Mesenchymal stem cell (in vitro differentiated cells and primary cell): ENCODE results near the gene ZNF554.

Experiments used
- DNase-seq: peaks from one replicate; pipeline ENCODE4 v3.0.0-alpha.2; 2013
- H2AFZ ChIP-seq: one replicate; pipeline ENCODE4 v1.6.1; 2013; ENCODE audit warnings: low read depth, mild to moderate bottlenecking, control low read depth, inconsistent platforms, low read length, moderate library complexity
- H2AK5ac ChIP-seq: 2 replicates; pipeline ENCODE4 v1.6.1; 2013; ENCODE audit warnings: low read length, moderate library complexity, mild to moderate bottlenecking, inconsistent platforms; ENCODE audit not compliant: severe bottlenecking
- H2BK120ac ChIP-seq: one replicate; pipeline ENCODE4 v1.6.1; 2013; ENCODE audit warnings: low read depth, mild to moderate bottlenecking, inconsistent platforms, low read length, moderate library complexity
- H2BK12ac ChIP-seq, 2 experiments: one replicate each; pipeline ENCODE4 v1.6.1; 2013; ENCODE audit warnings: inconsistent platforms in 2 of 2, low read length in 2 of 2, mild to moderate bottlenecking in 2 of 2, moderate library complexity in 2 of 2, control low read depth in 1 of 2
- H2BK15ac ChIP-seq: one replicate; pipeline ENCODE4 v1.6.1; 2013; ENCODE audit warnings: mild to moderate bottlenecking, low read depth, inconsistent platforms; ENCODE audit not compliant: poor library complexity, severe bottlenecking
- H2BK5ac ChIP-seq: 2 replicates; pipeline ENCODE4 v1.6.1; 2013; ENCODE audit warnings: low read depth, mild to moderate bottlenecking, low read length, control low read depth, inconsistent platforms; ENCODE audit not compliant: poor library complexity, severe bottlenecking
- H3K14ac ChIP-seq, 2 experiments: one replicate each; pipeline ENCODE4 v1.6.1; 2013; ENCODE audit warnings: inconsistent platforms in 2 of 2, low read length in 2 of 2, control low read depth in 1 of 2, mild to moderate bottlenecking in 1 of 2, moderate library complexity in 1 of 2
- H3K18ac ChIP-seq, 2 experiments: one replicate each; pipeline ENCODE4 v1.6.1; 2013; ENCODE audit warnings: inconsistent platforms in 2 of 2, low read length in 2 of 2, control low read depth in 1 of 2, low read depth in 1 of 2, mild to moderate bottlenecking in 1 of 2
- H3K23ac ChIP-seq, 2 experiments: one replicate each; pipeline ENCODE4 v1.6.1; 2013; ENCODE audit warnings: inconsistent platforms in 2 of 2, low read length in 2 of 2, mild to moderate bottlenecking in 2 of 2, moderate library complexity in 2 of 2, control low read depth in 1 of 2
- H3K27ac ChIP-seq: 2 replicates; pipeline ENCODE4 v1.5.1; 2013; ENCODE audit warnings: mild to moderate bottlenecking, moderate library complexity, low read length, control low read depth, inconsistent platforms; ENCODE audit not compliant: poor library complexity, severe bottlenecking
- H3K27me3 ChIP-seq, 2 experiments: 2 replicates each; pipeline versions ENCODE4 v1.6.1 to v1.7.0; 2013; ENCODE audit warnings: low read length in 2 of 2, mild to moderate bottlenecking in 2 of 2, moderate library complexity in 2 of 2, control low read depth in 1 of 2, inconsistent platforms in 1 of 2; ENCODE audit not compliant: control insufficient read depth in 1 of 2, insufficient read depth in 1 of 2
- H3K36me3 ChIP-seq, 2 experiments: 2 replicates each; pipeline versions ENCODE4 v1.6.1 to v1.7.0; 2013; ENCODE audit warnings: low read length in 2 of 2, control low read depth in 1 of 2, inconsistent platforms in 1 of 2, low read depth in 1 of 2, mild to moderate bottlenecking in 1 of 2; ENCODE audit not compliant: insufficient read depth in 2 of 2, control insufficient read depth in 1 of 2
- H3K4ac ChIP-seq, 2 experiments: one replicate each; pipeline ENCODE4 v1.6.1; 2013; ENCODE audit warnings: inconsistent platforms in 2 of 2, low read length in 2 of 2, mild to moderate bottlenecking in 2 of 2, moderate library complexity in 2 of 2, control low read depth in 1 of 2, low read depth in 1 of 2
- H3K4me1 ChIP-seq: 2 replicates; pipeline ENCODE4 v1.6.1; 2013; ENCODE audit warnings: low read depth, low read length, control low read depth; ENCODE audit not compliant: control insufficient read depth, insufficient read depth
- H3K4me2 ChIP-seq: 2 replicates; pipeline ENCODE4 v1.6.1; 2013; ENCODE audit warnings: low read length, mild to moderate bottlenecking, inconsistent platforms; ENCODE audit not compliant: poor library complexity, severe bottlenecking
- H3K4me3 ChIP-seq, 2 experiments: 2 replicates each; pipeline versions ENCODE4 v1.5.1 to v1.7.0; 2013; ENCODE audit warnings: low read length in 2 of 2, mild to moderate bottlenecking in 2 of 2, control low read depth in 1 of 2, low read depth in 1 of 2; ENCODE audit not compliant: insufficient read depth in 1 of 2
- H3K79me1 ChIP-seq: replicated peaks from 2 replicates; pipeline ENCODE4 v1.6.1; 2013; ENCODE audit warnings: mild to moderate bottlenecking, control low read depth, low read length, inconsistent platforms; ENCODE audit not compliant: poor library complexity, severe bottlenecking
- H3K9ac ChIP-seq: 2 replicates; pipeline ENCODE4 v1.7.0; 2013; ENCODE audit warnings: mild to moderate bottlenecking, low read length, moderate library complexity
- H3K9me3 ChIP-seq: 2 replicates; pipeline ENCODE4 v1.7.0; 2013; ENCODE audit warnings: mild to moderate bottlenecking, low read length; ENCODE audit not compliant: control insufficient read depth
- H4K8ac ChIP-seq: one replicate; pipeline ENCODE4 v1.6.1; 2013; ENCODE audit warnings: inconsistent platforms, mild to moderate bottlenecking, low read length, moderate library complexity
- H4K91ac ChIP-seq: one replicate; pipeline ENCODE4 v1.6.1; 2013; ENCODE audit warnings: mild to moderate bottlenecking, low read length, inconsistent platforms
- WGBS: methylation state at CpG from one replicate; pipeline ENCODE4 v1.1.7; 2013; ENCODE audit warnings: mixed read lengths; 5-methylcytosine and 5-hydroxymethylcytosine counted together

ZNF554 gene

GRCh38 chr19:2798733-2799132 is 20.9 kb upstream of the ZNF554 start:
- Histone ChIP-seq H3K4me3 (no peak overlapping the region), H3K36me3 (peaks cover 57 to 97% of the 10 kb centered on the region in 2 experiments), H4K8ac (no peak overlapping the region), H3K4me2 (no peak overlapping the region), H3K27me3 (no peaks in the 10 kb centered on the region), H3K9ac (no peak overlapping the region), H2BK12ac (no peak overlapping the region), H3K27ac (no peak overlapping the region), H3K9me3 (no peaks in the 10 kb centered on the region), H3K4me1 (no peaks in the 10 kb centered on the region), H3K79me1 (peaks cover 62% of the 10 kb centered on the region), H3K18ac (no peak overlapping the region), H2BK5ac (no peak overlapping the region), H3K23ac (no peak overlapping the region), H3K4ac (no peak overlapping the region), H4K91ac (no peak overlapping the region), H2AK5ac (no peak overlapping the region), H2BK120ac (no peak overlapping the region), H2AFZ (no peak overlapping the region), H3K14ac (no peak overlapping the region), H2BK15ac (no peak overlapping the region)
- DNase-seq: no peak
- WGBS: 81% methylated on average over 7 of the region's 7 CpGs

DNA sequence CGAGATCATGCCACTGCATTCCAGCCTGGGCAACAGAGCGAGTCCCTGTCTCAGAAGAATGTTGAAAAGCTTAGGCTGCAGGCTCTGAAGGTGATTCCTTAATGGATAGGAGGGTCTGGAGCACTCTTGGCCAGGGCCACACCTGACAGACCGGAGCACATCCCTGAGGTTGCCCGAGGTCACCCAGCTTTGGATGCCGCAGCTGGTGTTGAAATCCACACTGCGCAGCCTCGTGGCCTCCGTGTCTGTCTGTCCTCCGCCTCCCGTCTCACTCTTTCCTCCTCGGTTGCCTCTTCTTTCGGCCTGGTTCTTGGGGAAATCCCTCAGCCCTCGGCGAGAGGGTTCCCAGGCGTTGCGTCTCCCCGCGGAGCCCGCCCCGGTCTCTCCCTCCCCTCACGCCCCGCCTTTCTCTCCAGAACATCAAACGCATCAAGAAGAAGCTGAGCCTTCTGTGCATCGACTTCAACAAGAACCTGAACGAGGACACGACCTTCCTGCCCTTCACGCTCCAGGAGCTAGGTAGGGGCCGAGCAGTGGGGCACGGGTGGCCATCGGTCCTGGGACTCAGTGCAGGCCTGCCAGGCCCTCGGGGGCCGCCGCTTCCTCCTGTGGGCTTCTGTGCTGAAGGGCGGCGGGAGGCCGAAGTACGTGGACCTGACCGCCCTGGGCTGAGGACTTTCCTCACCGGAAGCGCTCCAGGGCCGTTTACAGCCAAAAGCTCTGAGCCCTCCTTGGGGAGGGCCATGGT is 20.2 kb upstream of the ZNF554 start:
- H3K36me3 ChIP-seq: peaks cover 52 to 97% of the 10 kb centered on the region in 2 experiments
- 97% methylated on average over 41 of the region's 41 CpGs for WGBS
- no peak overlapping the region for H3K4me2 ChIP-seq
- H3K9ac ChIP-seq: no peak overlapping the region
- no peaks in the 10 kb centered on the region for H3K9me3 ChIP-seq
- H4K91ac ChIP-seq: no peak overlapping the region
- no peak overlapping the region for H3K14ac ChIP-seq
- H3K23ac ChIP-seq: no peak overlapping the region
- H3K4me3 ChIP-seq: no peak overlapping the region
- no peak overlapping the region for H4K8ac ChIP-seq
- H2AFZ ChIP-seq: no peak overlapping the region
- no peak overlapping the region for H2BK15ac ChIP-seq
- H3K4me1 ChIP-seq: no peaks in the 10 kb centered on the region
- H2BK12ac ChIP-seq: no peak overlapping the region
- H2BK5ac ChIP-seq: no peak overlapping the region
- no peaks in the 10 kb centered on the region for H3K27me3 ChIP-seq
- no peak overlapping the region for H2BK120ac ChIP-seq
- H3K4ac ChIP-seq: no peak overlapping the region
- DNase-seq: no peak
- no peak overlapping the region for H2AK5ac ChIP-seq
- H3K79me1 ChIP-seq: peaks cover 65% of the 10 kb centered on the region
- H3K18ac ChIP-seq: no peak overlapping the region
- H3K27ac ChIP-seq: no peak overlapping the region

DNA sequence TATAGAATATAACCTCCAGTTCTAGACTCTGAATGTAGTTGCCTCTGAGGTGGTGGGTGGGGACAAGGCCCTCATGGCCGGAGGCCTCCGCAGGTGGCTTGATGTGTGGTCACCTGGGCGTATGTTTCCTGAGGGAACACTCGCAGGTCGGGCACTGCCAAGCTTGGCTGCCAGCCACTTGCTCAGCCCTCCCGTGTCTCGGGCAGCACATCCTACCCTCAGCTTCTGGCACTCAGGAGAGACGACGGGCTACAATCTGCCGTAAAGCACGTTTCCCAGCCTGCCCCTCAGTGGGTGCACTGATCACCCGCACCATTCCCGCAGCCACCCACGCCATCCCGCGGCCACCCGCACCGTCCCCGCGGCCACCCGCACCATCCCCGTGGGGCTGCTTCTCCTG is 19.2 kb upstream of the ZNF554 start:
- Histone ChIP-seq H2AFZ (no peak overlapping the region), H2BK12ac (no peak overlapping the region), H2AK5ac (no peak overlapping the region), H3K14ac (no peak overlapping the region), H2BK15ac (no peak overlapping the region), H3K27ac (no peak overlapping the region), H3K18ac (no peak overlapping the region), H3K36me3 (peaks cover 51 to 97% of the 10 kb centered on the region in 2 experiments), H2BK5ac (no peak overlapping the region), H3K4me3 (no peak overlapping the region), H3K27me3 (no peaks in the 10 kb centered on the region), H3K4me1 (no peaks in the 10 kb centered on the region), H4K8ac (no peak overlapping the region), H3K9ac (no peak overlapping the region), H3K9me3 (no peaks in the 10 kb centered on the region), H3K79me1 (peaks cover 67% of the 10 kb centered on the region), H4K91ac (no peak overlapping the region), H3K23ac (no peak overlapping the region), H3K4ac (no peak overlapping the region), H2BK120ac (no peak overlapping the region), H3K4me2 (no peak overlapping the region)
- no peak for DNase-seq
- 98% methylated on average over 22 of the region's 22 CpGs for WGBS

GRCh38 chr19:2802826-2803225 is 16.8 kb upstream of the ZNF554 start:
- Histone ChIP-seq H2AFZ (no peak overlapping the region), H3K4ac (no peak overlapping the region)

More at GRCh38 chr19:2802826-2803225, 16.8 kb upstream of the ZNF554 start:
- H3K14ac ChIP-seq: no peak overlapping the region
- H2BK12ac ChIP-seq: no peak overlapping the region
- no peak overlapping the region for H3K9ac ChIP-seq
- H3K18ac ChIP-seq: no peak overlapping the region
- H2BK120ac ChIP-seq: no peak overlapping the region
- no peak for DNase-seq
- H4K91ac ChIP-seq: no peak overlapping the region
- peaks cover 58% of the 10 kb centered on the region for H3K79me1 ChIP-seq
- no peak overlapping the region for H4K8ac ChIP-seq
- H2AK5ac ChIP-seq: no peak overlapping the region
- H3K27ac ChIP-seq: no peak overlapping the region
- no peak overlapping the region for H2BK15ac ChIP-seq
- H3K27me3 ChIP-seq: no peaks in the 10 kb centered on the region
- no peak overlapping the region for H3K4me2 ChIP-seq
- H3K4me3 ChIP-seq: no peak overlapping the region
- no peak overlapping the region for H2BK5ac ChIP-seq
- 97% methylated on average over 17 of the region's 17 CpGs for WGBS
- H3K23ac ChIP-seq: no peak overlapping the region
- peaks cover 40 to 97% of the 10 kb centered on the region in 2 experiments for H3K36me3 ChIP-seq
- H3K4me1 ChIP-seq: no peaks in the 10 kb centered on the region
- no peaks in the 10 kb centered on the region for H3K9me3 ChIP-seq
